ENCODE data around the gene ITK. TPM values are rescaled to one million over a fixed set of nuclear protein-coding genes. Genes with fewer than 3 reads are reported as not detected.
"Not testable (repeated sequence)": the region's sequence is repeated elsewhere in the genome, so short reads cannot be mapped to it uniquely, and the experiment has no call there.

Gene ITK
- total and polyA plus RNA-seq, 9 donors: 0.35 to 2.1 (median 1.5) TPM

- DNase-seq: no peak
- H3K9me3 ChIP-seq: no peaks in the 10 kb centered on the region
- WGBS, 3 donors: 71 to 94% (median 74%) methylated on average over 4 of the region's 4 CpGs
- no peak overlapping the region for H3K4me3 ChIP-seq
- intact Hi-C loops (cut with DNase I): no loop called here
- H3K4me1 ChIP-seq (ENCODE audit: insufficient read depth): no peaks in the 10 kb centered on the region
- H3K27ac ChIP-seq: no peak overlapping the region
- no peak for TF ChIP-seq CTCF (IDR thresholded peaks at IDR 0.05)
- TF ChIP-seq EP300 (IDR thresholded peaks at IDR 0.05): no peak
- no peak for TF ChIP-seq POLR2A (IDR thresholded peaks at IDR 0.05)
- no peaks in the 10 kb centered on the region for H3K27me3 ChIP-seq
- no peaks in the 10 kb centered on the region for H3K36me3 ChIP-seq
Observed at GRCh38 chr5:157203417-157203816, 22.8 kb downstream of the ITK start.

GRCh38 chr5:157204765-157205164 is 24.1 kb downstream of the ITK start:
- H3K4me1 ChIP-seq (ENCODE audit: insufficient read depth): no peaks in the 10 kb centered on the region
- no peak overlapping the region for H3K4me3 ChIP-seq
- H3K27ac ChIP-seq: no peak overlapping the region
- H3K27me3 ChIP-seq: no peaks in the 10 kb centered on the region
- no peak for TF ChIP-seq EP300 (IDR thresholded peaks at IDR 0.05)
- WGBS, 3 donors: 51 to 52% (median 52%) methylated on average over 4 of the region's 4 CpGs
- H3K9me3 ChIP-seq: no peaks in the 10 kb centered on the region
- DNase-seq: no peak
- no peaks in the 10 kb centered on the region for H3K36me3 ChIP-seq
- intact Hi-C loops (cut with DNase I): no loop called here

GRCh38 chr5:157205708-157206107 is 25.1 kb downstream of the ITK start:
- WGBS, 3 donors: 77 to 79% (median 78%) methylated on average over 6 of the region's 6 CpGs

DNA sequence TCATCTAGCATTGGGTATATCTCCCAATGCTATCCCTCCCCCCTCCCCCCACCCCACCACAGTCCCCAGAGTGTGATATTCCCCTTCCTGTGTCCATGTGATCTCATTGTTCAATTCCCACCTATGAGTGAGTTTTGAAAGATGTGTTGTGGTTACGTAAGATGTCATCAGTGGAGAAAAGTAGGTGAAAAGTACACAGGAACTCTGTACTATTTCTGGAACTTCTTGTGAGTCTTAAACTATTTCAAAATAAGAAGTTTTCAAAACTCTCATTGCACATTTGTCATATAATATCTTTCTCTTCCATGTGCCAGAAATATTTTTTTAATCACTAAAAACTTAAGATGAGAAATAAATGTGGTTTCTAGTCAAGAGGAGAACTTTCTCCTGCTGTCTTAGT is 30.0 kb downstream of the ITK start:
- H3K9me3 ChIP-seq; H3K4me3 ChIP-seq; H3K27ac ChIP-seq; DNase-seq; intact Hi-C loops (cut with DNase I); H3K36me3 ChIP-seq; H3K27me3 ChIP-seq; H3K4me1 ChIP-seq (ENCODE audit: insufficient read depth): not testable (repeated sequence)
- WGBS, 3 donors: 21 to 52% (median 26%) methylated on average over 1 of the region's 1 CpG

More at GRCh38 chr5:157205708-157206107, 25.1 kb downstream of the ITK start:
- H3K4me3 ChIP-seq: no peak overlapping the region
- H3K36me3 ChIP-seq: no peaks in the 10 kb centered on the region
- H3K4me1 ChIP-seq (ENCODE audit: insufficient read depth): no peaks in the 10 kb centered on the region
- H3K9me3 ChIP-seq: no peaks in the 10 kb centered on the region
- DNase-seq: no peak
- intact Hi-C loops (cut with DNase I): no loop called here
- H3K27me3 ChIP-seq: no peaks in the 10 kb centered on the region
- no peak overlapping the region for H3K27ac ChIP-seq
- TF ChIP-seq CTCF (IDR thresholded peaks at IDR 0.05): no peak
- no peak for TF ChIP-seq EP300 (IDR thresholded peaks at IDR 0.05)
- TF ChIP-seq POLR2A (IDR thresholded peaks at IDR 0.05): no peak

GRCh38 chr5:157212307-157212706 is 31.7 kb downstream of the ITK start:
- 75 to 81% (median 76%) methylated on average over 5 of the region's 5 CpGs for WGBS, 3 donors
- TF ChIP-seq EP300 (IDR thresholded peaks at IDR 0.05): no peak
- TF ChIP-seq POLR2A (IDR thresholded peaks at IDR 0.05): no peak
- no peak for TF ChIP-seq CTCF (IDR thresholded peaks at IDR 0.05)

More at GRCh38 chr5:157212307-157212706, 31.7 kb downstream of the ITK start:
- DNase-seq: no peak
- Histone ChIP-seq H3K4me1 (ENCODE audit: insufficient read depth) (peaks cover 4% of the 10 kb centered on the region), H3K27ac (no peak overlapping the region), H3K27me3 (no peaks in the 10 kb centered on the region), H3K36me3 (no peaks in the 10 kb centered on the region), H3K9me3 (no peaks in the 10 kb centered on the region), H3K4me3 (no peak overlapping the region)
- intact Hi-C loops (cut with DNase I): no loop called here
